SU-DHL-6 (cell line): Measurements from ENCODE around the gene RPUSD4.

Source experiments
- CTCF ChIP-seq: fragments of 200-600 bp; sonication (generic); IDR thresholded peaks from one replicate; pipeline ENCODE4 v1.5.1; 2017; ENCODE audit warnings: antibody characterized with exemption, mild to moderate bottlenecking, low read length, moderate library complexity; ENCODE audit not compliant: insufficient read depth, poor library complexity, severe bottlenecking
- EZH2phosphoT487 ChIP-seq: fragments of 200-600 bp; sonication (generic), shearing (Covaris generic); conservative IDR thresholded peaks from 2 replicates; pipeline ENCODE4 v1.6.1; 2018; ENCODE audit warnings: mild to moderate bottlenecking, antibody characterized with exemption, low read length, moderate library complexity, mixed read lengths

GRCh38 chr11:126155402-126156187 is 55.9 kb downstream of the RPUSD4 start:
- no peak for TF ChIP-seq CTCF
- TF ChIP-seq EZH2phosphoT487 = no peak
